Measurements from ENCODE around the gene FAM83F. TPM values are rescaled to one million over a fixed set of nuclear protein-coding genes. Genes with fewer than 3 reads are reported as not detected.

The FAM83F gene
- total and polyA plus RNA-seq, 10 of the 15 experiments (the other 5 are each of a cell fraction or from before 2014, with no cell fraction given): 0.01 to 0.05 (median 0.01) TPM; not detected in 7

- TF ChIP-seq YY1 (IDR thresholded peaks at IDR 0.05; ENCODE audit: low read depth, low read length) (no peak), TBL1XR1 (IDR thresholded peaks at IDR 0.05; ENCODE audit: low read depth, low read length) (no peak), SMARCA5 (IDR thresholded peaks at IDR 0.05) (no peak), E2F8 (IDR thresholded peaks at IDR 0.05; ENCODE audit: low read depth, partially characterized antibody) (no peak)
- TF ChIP-seq, protein P1, sequence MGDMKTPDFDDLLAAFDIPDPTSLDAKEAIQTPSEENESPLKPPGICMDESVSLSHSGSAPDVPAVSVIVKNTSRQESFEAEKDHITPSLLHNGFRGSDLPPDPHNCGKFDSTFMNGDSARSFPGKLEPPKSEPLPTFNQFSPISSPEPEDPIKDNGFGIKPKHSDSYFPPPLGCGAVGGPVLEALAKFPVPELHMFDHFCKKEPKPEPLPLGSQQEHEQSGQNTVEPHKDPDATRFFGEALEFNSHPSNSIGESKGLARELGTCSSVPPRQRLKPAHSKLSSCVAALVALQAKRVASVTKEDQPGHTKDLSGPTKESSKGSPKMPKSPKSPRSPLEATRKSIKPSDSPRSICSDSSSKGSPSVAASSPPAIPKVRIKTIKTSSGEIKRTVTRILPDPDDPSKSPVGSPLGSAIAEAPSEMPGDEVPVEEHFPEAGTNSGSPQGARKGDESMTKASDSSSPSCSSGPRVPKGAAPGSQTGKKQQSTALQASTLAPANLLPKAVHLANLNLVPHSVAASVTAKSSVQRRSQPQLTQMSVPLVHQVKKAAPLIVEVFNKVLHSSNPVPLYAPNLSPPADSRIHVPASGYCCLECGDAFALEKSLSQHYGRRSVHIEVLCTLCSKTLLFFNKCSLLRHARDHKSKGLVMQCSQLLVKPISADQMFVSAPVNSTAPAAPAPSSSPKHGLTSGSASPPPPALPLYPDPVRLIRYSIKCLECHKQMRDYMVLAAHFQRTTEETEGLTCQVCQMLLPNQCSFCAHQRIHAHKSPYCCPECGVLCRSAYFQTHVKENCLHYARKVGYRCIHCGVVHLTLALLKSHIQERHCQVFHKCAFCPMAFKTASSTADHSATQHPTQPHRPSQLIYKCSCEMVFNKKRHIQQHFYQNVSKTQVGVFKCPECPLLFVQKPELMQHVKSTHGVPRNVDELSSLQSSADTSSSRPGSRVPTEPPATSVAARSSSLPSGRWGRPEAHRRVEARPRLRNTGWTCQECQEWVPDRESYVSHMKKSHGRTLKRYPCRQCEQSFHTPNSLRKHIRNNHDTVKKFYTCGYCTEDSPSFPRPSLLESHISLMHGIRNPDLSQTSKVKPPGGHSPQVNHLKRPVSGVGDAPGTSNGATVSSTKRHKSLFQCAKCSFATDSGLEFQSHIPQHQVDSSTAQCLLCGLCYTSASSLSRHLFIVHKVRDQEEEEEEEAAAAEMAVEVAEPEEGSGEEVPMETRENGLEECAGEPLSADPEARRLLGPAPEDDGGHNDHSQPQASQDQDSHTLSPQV (IDR thresholded peaks at IDR 0.05): no peak
Observed at GRCh38 chr22:39966470-39966869, 28.3 kb upstream of the FAM83F start (continued).

Measured in GM12878 (cell line).